Panc1 (cell line): Measurements from ENCODE around the gene WDR64. TPM values are rescaled to one million over a fixed set of nuclear protein-coding genes. Genes with fewer than 3 reads are reported as not detected.

Experiments used
- ATAC-seq: fragments of 200-7000 bp; cut with Tn5 transposase; 2 replicates; pipeline ENCODE4 v1.9.1; 2020; ENCODE audit warnings: mild to moderate bottlenecking, moderate library complexity
- Bru-seq: library from RNA; stranded (reverse); fragments of 400-500 nt; gene quantifications from one replicate; lab custom pipeline; 2021; lab: Mats Ljungman, UMichigan
- BruChase-seq, 2 experiments: library from RNA; stranded (reverse); fragments of 400-500 nt; gene quantifications; one replicate each; lab custom pipeline; 2021; lab: Mats Ljungman, UMichigan
- BruUV-seq: library from RNA; stranded (reverse); fragments of 400-500 nt; replicated peaks from 2 replicates; lab custom pipeline; 2021; lab: Mats Ljungman, UMichigan
- CTCF ChIA-PET: fragments of 300-600 bp; sonication (Branson Sonifier 250); formaldehyde crosslinking; loops from one replicate; lab custom pipeline; 2022; ENCODE audit warnings: antibody characterized with exemption; lab: Charles Lee
- POLR2A ChIA-PET: fragments of 300-600 bp; sonication (Branson Sonifier 250); formaldehyde crosslinking; loops from one replicate; lab custom pipeline; 2022; ENCODE audit warnings: antibody characterized with exemption; lab: Charles Lee
- DNase-seq: peaks from one replicate; pipeline ENCODE4 v3.0.0-alpha.2; 2010; ENCODE audit warnings: low read depth, low spot score
- H3K27ac ChIP-seq: 2 replicates; pipeline ENCODE4 v1.5.1; 2011; ENCODE audit warnings: mild to moderate bottlenecking, low read length, inconsistent platforms
- H3K27me3 ChIP-seq: fragments of 200-500 bp; sonication (Bioruptor generic); 2 replicates; pipeline ENCODE4 v1.6.0; 2014; ENCODE audit warnings: low read length, inconsistent platforms; ENCODE audit not compliant: control insufficient read depth, insufficient read depth
- H3K36me3 ChIP-seq: fragments of 200-500 bp; sonication (Bioruptor generic); 2 replicates; pipeline ENCODE4 v1.5.1; 2014; ENCODE audit warnings: inconsistent platforms, mild to moderate bottlenecking, low read length, moderate library complexity; ENCODE audit not compliant: control insufficient read depth, insufficient read depth
- H3K4me1 ChIP-seq: 2 replicates; pipeline ENCODE4 v1.5.1; 2011; ENCODE audit warnings: inconsistent platforms, mild to moderate bottlenecking, low read length, moderate library complexity; ENCODE audit not compliant: control insufficient read depth, insufficient read depth
- H3K4me3 ChIP-seq, 2 experiments: 2 replicates each; pipeline ENCODE4 v1.5.1; 2011 to 2012; ENCODE audit warnings: low read depth in 2 of 2, low read length in 2 of 2, mild to moderate bottlenecking in 2 of 2, inconsistent platforms in 1 of 2, moderate library complexity in 1 of 2
- H3K9me3 ChIP-seq: fragments of 200-500 bp; sonication (Bioruptor generic); 2 replicates; pipeline ENCODE4 v1.5.1; 2014; ENCODE audit warnings: low read depth, mild to moderate bottlenecking, inconsistent platforms, low read length, moderate library complexity; ENCODE audit not compliant: control insufficient read depth, insufficient read depth
- CTCF ChIP-seq: fragments of 450-650 bp; IDR thresholded peaks from 2 replicates; pipeline ENCODE4 v1.5.1; 2017; ENCODE audit warnings: mild to moderate bottlenecking
- POLR2AphosphoS5 ChIP-seq: IDR thresholded peaks from 2 replicates; pipeline ENCODE4 v1.6.1; 2012; ENCODE audit warnings: mild to moderate bottlenecking, low read depth, low read length, moderate library complexity
- REST ChIP-seq, 2 experiments: IDR thresholded peaks; 2 replicates each; pipeline ENCODE4 v1.6.1; 2011 to 2012; ENCODE audit warnings: low read depth in 2 of 2, control low read depth in 1 of 2, low read length in 1 of 2, mild to moderate bottlenecking in 1 of 2, moderate library complexity in 1 of 2; ENCODE audit not compliant: insufficient read depth in 1 of 2
- SIN3A ChIP-seq: IDR thresholded peaks from 2 replicates; pipeline ENCODE4 v1.6.1; 2012; ENCODE audit warnings: low read depth, mild to moderate bottlenecking, low read length, moderate library complexity, borderline replicate concordance; ENCODE audit not compliant: insufficient read depth
- TCF7L2 ChIP-seq: IDR thresholded peaks from 2 replicates; pipeline ENCODE4 v1.6.1; 2011; ENCODE audit warnings: mild to moderate bottlenecking, low read depth, low read length, inconsistent platforms
- in situ Hi-C: cut with HindIII; loops from 2 replicates; pipeline ENCODE4 v1.10.0; 2016; ENCODE audit warnings: low sequenced_read_pairs, low pct_unique_long_range_greater_than_20kb
- intact Hi-C: fragments of 100-400 bp; cut with micrococcal nuclease; formaldehyde crosslinking; loops from one replicate; pipeline ENCODE4 v1.10.0; 2022; ENCODE audit not compliant: unreplicated experiment
- long read RNA-seq: library from polyadenylated mRNA; unstranded; transcript quantifications from one replicate; pipeline ENCODE4 v2.0.0, GENCODE V29; 2021; ENCODE audit not compliant: unreplicated experiment
- polyA plus RNA-seq: library from polyadenylated mRNA; unstranded; fragments of >200 nt; gene quantifications from one replicate; pipeline ENCODE4 v1.2.1, GENCODE V29; 2012; ENCODE audit warnings: missing spikeins; ENCODE audit not compliant: insufficient read length
- total RNA-seq: library from RNA; stranded (reverse); gene quantifications from one replicate; pipeline ENCODE4 v1.2.1, GENCODE V29; 2021; ENCODE audit not compliant: unreplicated experiment

WDR64 gene
- total RNA-seq (not detected), Bru-seq, nascent RNA (percentile 13 among the genes with signal in this experiment), BruChase-seq, experiment 1, labeled RNA remaining after a 2-hour chase (percentile 12 among the genes with signal in this experiment), BruChase-seq, experiment 2, labeled RNA remaining after a 6-hour chase (percentile 8 among the genes with signal in this experiment)
- polyA plus RNA-seq, result not detected
- long read RNA-seq, result 0 reads

DNA sequence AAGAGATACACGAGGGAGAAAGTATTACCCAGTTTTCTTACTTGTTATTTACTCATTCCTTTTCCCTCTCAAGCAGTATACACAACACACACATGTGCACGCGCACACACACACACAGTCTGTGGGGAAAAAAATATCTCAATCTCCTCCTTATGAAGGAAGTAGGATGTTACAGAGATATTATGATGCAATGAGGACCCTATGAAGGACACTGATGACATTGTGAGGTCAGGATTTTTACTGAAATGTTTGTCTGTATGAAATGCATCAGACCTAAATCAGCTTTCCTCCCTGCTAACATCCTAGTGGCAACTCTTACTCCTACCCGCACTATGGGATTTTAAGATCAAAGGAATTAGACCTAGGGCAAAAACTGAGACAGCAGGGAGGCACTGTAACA, at the start of gene WDR64:
TSS of gene WDR64 (plus strand) at position 270 of the 400 bp plus-strand sequence. CDS start 204 bp downstream, outside the sequence.
- no peaks in the 10 kb centered on the region for H3K27me3 ChIP-seq
- no peak within 1 kb of the TSS for H3K4me3 ChIP-seq
- intact Hi-C loops, result no loop called here
- ChIA-PET CTCF (no interaction called here), POLR2A (no interaction called here)
- DNase-seq (no peak), ATAC-seq (no peak)
- H3K36me3 ChIP-seq, result no peaks in the 10 kb centered on the region
- no TSS peak for BruUV-seq
- no peaks in the 10 kb centered on the region for H3K4me1 ChIP-seq
- no peak within 1 kb of the TSS for H3K27ac ChIP-seq
- H3K9me3 ChIP-seq, result no peaks in the 10 kb centered on the region
- TF ChIP-seq SIN3A, result no peak
- no peak for TF ChIP-seq REST (IDR thresholded peaks at IDR 0.05; ENCODE audit: insufficient read depth in 1 of 2, low read depth in 2 of 2, low read length in 1 of 2)
- no peak for TF ChIP-seq CTCF
- no peak for TF ChIP-seq TCF7L2
- no peak for TF ChIP-seq POLR2AphosphoS5
- in situ Hi-C loops, result no loop called here

- ATAC-seq (peak; percentile 82), DNase-seq (no peak)
- Histone ChIP-seq H3K4me1 (peaks cover 40% of the 10 kb centered on the region), H3K4me3 (no peak overlapping the region), H3K27me3 (no peaks in the 10 kb centered on the region), H3K36me3 (no peaks in the 10 kb centered on the region), H3K9me3 (no peaks in the 10 kb centered on the region), H3K27ac (peak overlapping the region; percentile 95)
- intact Hi-C loops, result no loop called here
- BruUV-seq, result no TSS peak
- TF ChIP-seq REST (IDR thresholded peaks at IDR 0.05; ENCODE audit: insufficient read depth in 1 of 2, low read depth in 2 of 2, low read length in 1 of 2), result no peak
- peak; percentile 63; the same call in 1 of the 2 replicates for TF ChIP-seq POLR2AphosphoS5
- no peak for TF ChIP-seq CTCF
- TF ChIP-seq SIN3A, result no peak
- TF ChIP-seq TCF7L2, result peak; percentile 86
- in situ Hi-C loops, result no loop called here
- ChIA-PET POLR2A (no interaction called here), CTCF (no interaction called here)
These were observed 48.3 kb upstream of the WDR64 start for GRCh38 chr1:241603731-241604245.
